GM12878 (cell line): ENCODE results near the gene BMAL1. TPM values are rescaled to one million over a fixed set of nuclear protein-coding genes. Genes with fewer than 3 reads are reported as not detected.

Experiments
- ASH2L ChIP-seq: fragments of 300-600, 200-600 bp; sonication (generic); IDR thresholded peaks from 2 replicates; pipeline ENCODE4 v1.6.1; 2017; ENCODE audit warnings: low read depth, mild to moderate bottlenecking, borderline replicate concordance
- BCLAF1 ChIP-seq: fragments of 450-650 bp; IDR thresholded peaks from 2 replicates; pipeline ENCODE4 v1.6.1; 2017; ENCODE audit warnings: antibody characterized with exemption, mild to moderate bottlenecking, moderate library complexity
- BRCA1 ChIP-seq: IDR thresholded peaks from 2 replicates; pipeline ENCODE4 v1.6.1; 2011; ENCODE audit warnings: low read depth, low read length, improper control_type of control experiment
- CBX5 ChIP-seq: sonication (generic); IDR thresholded peaks from 2 replicates; pipeline ENCODE4 v1.6.1; 2016; ENCODE audit warnings: low read depth, moderate library complexity, mild to moderate bottlenecking, inconsistent platforms
- CHD1 ChIP-seq: IDR thresholded peaks from 2 replicates; pipeline ENCODE4 v1.6.1; 2012; ENCODE audit warnings: low read depth, low read length, improper control_type of control experiment
- CHD4 ChIP-seq: fragments of 200-600 bp; sonication (generic); IDR thresholded peaks from 2 replicates; pipeline ENCODE4 v1.6.1; 2016; ENCODE audit warnings: mild to moderate bottlenecking
- FOS ChIP-seq: IDR thresholded peaks from 3 replicates; pipeline ENCODE4 v1.6.1; 2011; ENCODE audit warnings: borderline replicate concordance; ENCODE audit not compliant: insufficient read length; ENCODE audit errors: extremely low read depth
- GATAD2B ChIP-seq: fragments of 450-650 bp; conservative IDR thresholded peaks from 2 replicates; pipeline ENCODE4 v1.6.1; 2017; ENCODE audit warnings: low read depth, mild to moderate bottlenecking, moderate library complexity
- HDAC2 ChIP-seq: fragments of 200-600 bp; sonication (generic); IDR thresholded peaks from 2 replicates; pipeline ENCODE4 v1.6.1; 2017
- IKZF1 ChIP-seq: fragments of 450-650 bp; conservative IDR thresholded peaks from 2 replicates; pipeline ENCODE4 v1.6.1; 2017; ENCODE audit warnings: antibody characterized with exemption, mild to moderate bottlenecking
- NR2F1 ChIP-seq: fragments of 450-650 bp; conservative IDR thresholded peaks from 2 replicates; pipeline ENCODE4 v1.6.1; 2017; ENCODE audit warnings: mild to moderate bottlenecking
- POU2F2 ChIP-seq: IDR thresholded peaks from 3 replicates; pipeline ENCODE4 v1.6.1; 2011; ENCODE audit warnings: low read depth, mild to moderate bottlenecking, low read length, borderline replicate concordance
- PRDM15 ChIP-seq: fragments of 450-650 bp; formaldehyde crosslinking; IDR thresholded peaks from 2 replicates; pipeline ENCODE4 v1.4.0; 2020; ENCODE audit warnings: mild to moderate bottlenecking, moderate library complexity
- RB1 ChIP-seq: fragments of 450-650 bp; formaldehyde crosslinking; IDR thresholded peaks from 2 replicates; pipeline ENCODE4 v1.6.1; 2017; ENCODE audit warnings: mild to moderate bottlenecking, borderline replicate concordance
- RBBP5 ChIP-seq: fragments of 200-600 bp; sonication (generic); conservative IDR thresholded peaks from 2 replicates; pipeline ENCODE4 v1.6.1; 2016
- RUNX3 ChIP-seq: IDR thresholded peaks from 2 replicates; pipeline ENCODE4 v1.6.1; 2012; ENCODE audit warnings: low read length, inconsistent platforms
- SIN3A ChIP-seq: IDR thresholded peaks from 2 replicates; pipeline ENCODE4 v1.6.1; 2012; ENCODE audit warnings: low read depth, low read length, improper control_type of control experiment
- SKIL ChIP-seq: fragments of 450-650 bp; IDR thresholded peaks from 2 replicates; pipeline ENCODE4 v1.6.1; 2017; ENCODE audit warnings: mild to moderate bottlenecking, low read depth, inconsistent platforms; ENCODE audit not compliant: poor library complexity, severe bottlenecking
- ZNF217 ChIP-seq: fragments of 450-650 bp; IDR thresholded peaks from 2 replicates; pipeline ENCODE4 v1.6.1; 2017; ENCODE audit warnings: antibody characterized with exemption, mild to moderate bottlenecking
- ZNF622 ChIP-seq: fragments of 450-650 bp; IDR thresholded peaks from 2 replicates; pipeline ENCODE4 v1.6.1; 2017; ENCODE audit warnings: mild to moderate bottlenecking, inconsistent platforms
- polyA plus RNA-seq, 11 experiments: library from polyadenylated mRNA; depleted of rRNA in 4 of 11; unstranded in 6 of 11; stranded (reverse) in 5 of 11; fragments of >200 nt; fragmentation: Nextera tagmentation in 4 of 11; fragmentation: Illumina TruSeq in 1 of 11; extraction: Ambion mirVana in 4 of 11; extraction: Trizol in 1 of 11; gene quantifications; 1 replicate in 1 of 11; 2 replicates in 10 of 11; pipeline versions ENCODE4 v1.2.1 to v1.2.3, GENCODE V29; 2011 to 2016; ENCODE audit warnings: inconsistent platforms in 2 of 11, missing spikeins in 2 of 11, low read depth in 1 of 11
- total RNA-seq, 4 experiments: library from RNA; depleted of rRNA in 3 of 4; stranded (reverse); fragments of >200 nt in 3 of 4; fragmentation: Illumina TruSeq in 1 of 4; extraction: Trizol in 1 of 4; gene quantifications; 2 replicates each; pipeline versions ENCODE4 v1.2.1 to v1.2.3, GENCODE V29; 2013 to 2021
- TF ChIP-seq, protein P1 (sequence below): IDR thresholded peaks from 2 replicates; pipeline ENCODE4 v1.6.1; 2012; ENCODE audit warnings: low read depth, low read length, improper control_type of control experiment

BMAL1 gene
- total and polyA plus RNA-seq, 10 of the 15 experiments (the other 5 are each of a cell fraction or from before 2014, with no cell fraction given) = 3.5 to 40.6 (median 13.6) TPM

DNA sequence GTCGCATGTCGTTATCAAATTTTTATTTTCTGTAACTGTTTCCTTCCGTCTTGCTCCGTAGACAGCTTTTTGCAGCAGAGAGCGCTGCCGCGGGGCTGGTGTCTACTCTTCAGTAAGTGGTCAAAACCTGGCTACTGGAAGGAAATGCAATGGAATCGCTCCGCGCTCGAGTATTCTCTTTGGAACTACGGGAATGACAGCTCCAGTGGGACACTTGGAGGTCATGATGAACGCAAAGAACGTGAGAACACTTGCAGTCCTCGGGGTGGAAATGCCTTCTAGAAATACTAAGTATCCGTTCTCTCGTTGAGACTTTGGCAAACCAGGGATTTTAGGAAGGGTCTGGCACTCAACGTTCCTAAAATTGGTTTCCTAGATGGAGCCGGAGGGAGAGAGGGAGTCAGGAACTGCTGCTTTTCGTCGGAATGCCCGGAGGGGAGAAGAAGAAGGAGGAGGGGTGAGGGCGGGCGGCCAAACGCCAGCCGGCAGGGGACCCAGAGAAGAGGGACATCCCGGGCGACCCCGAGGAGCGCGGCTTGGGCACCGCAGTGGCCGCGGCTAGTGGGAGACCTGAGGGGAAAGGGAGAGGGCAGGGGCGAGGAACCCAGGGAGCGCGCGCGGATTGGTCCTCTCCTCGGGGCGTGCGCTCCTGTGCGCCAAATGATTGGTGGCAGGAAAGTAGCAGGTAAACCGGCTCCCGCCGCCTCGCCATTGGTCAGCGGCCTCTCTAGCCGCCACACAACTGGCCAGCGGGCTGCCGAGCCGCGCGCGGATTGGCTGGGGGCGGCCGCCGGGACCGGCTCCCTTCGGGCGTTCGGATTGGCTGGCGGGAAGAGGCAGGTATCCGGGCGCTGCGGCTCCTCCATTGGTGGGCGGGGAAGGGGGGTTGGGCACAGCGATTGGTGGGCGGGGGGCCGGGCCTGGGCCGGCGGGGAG lies 490 bp upstream of the BMAL1 start (continued):
- peak; percentile 80; the same call in 1 of the 2 replicates for TF ChIP-seq PRDM15
- TF ChIP-seq FOS = peak; percentile 95
- no peak for TF ChIP-seq RBBP5
- TF ChIP-seq SIN3A = 0 out of 2 replicates have a peak, but pooled peaks have one; percentile 9
- TF ChIP-seq ASH2L = no peak
- TF ChIP-seq BCLAF1 = no peak
- peak; percentile 99 for TF ChIP-seq IKZF1
- no peak for TF ChIP-seq ZNF217
- no peak for TF ChIP-seq BRCA1
- TF ChIP-seq HDAC2 = no peak
- TF ChIP-seq GATAD2B = no peak; the same call in 1 of the 2 replicates
- TF ChIP-seq CHD1 = no peak
- TF ChIP-seq NR2F1 = no peak
- no peak for TF ChIP-seq SKIL
- TF ChIP-seq, protein P1, sequence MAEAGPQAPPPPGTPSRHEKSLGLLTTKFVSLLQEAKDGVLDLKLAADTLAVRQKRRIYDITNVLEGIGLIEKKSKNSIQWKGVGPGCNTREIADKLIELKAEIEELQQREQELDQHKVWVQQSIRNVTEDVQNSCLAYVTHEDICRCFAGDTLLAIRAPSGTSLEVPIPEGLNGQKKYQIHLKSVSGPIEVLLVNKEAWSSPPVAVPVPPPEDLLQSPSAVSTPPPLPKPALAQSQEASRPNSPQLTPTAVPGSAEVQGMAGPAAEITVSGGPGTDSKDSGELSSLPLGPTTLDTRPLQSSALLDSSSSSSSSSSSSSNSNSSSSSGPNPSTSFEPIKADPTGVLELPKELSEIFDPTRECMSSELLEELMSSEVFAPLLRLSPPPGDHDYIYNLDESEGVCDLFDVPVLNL = no peak
- no peak for TF ChIP-seq RUNX3
- no peak for TF ChIP-seq CHD4
- no peak for TF ChIP-seq ZNF622
- TF ChIP-seq RB1 = no peak
- TF ChIP-seq CBX5 = no peak
- TF ChIP-seq POU2F2 = 0 out of 3 replicates have a peak, but pooled peaks have one; percentile 15
